IPS DF 6.9 (cell line): ENCODE data around the gene HSPG2.
A peak's percentile ranks its signal among the peaks of the same experiment; 100 is the strongest.
"Not testable (repeated sequence)": the region's sequence is repeated elsewhere in the genome, so short reads cannot be mapped to it uniquely, and the experiment has no call there.

ENCODE experiments used
- DNase-seq: peaks from one replicate; pipeline ENCODE4 v3.0.0-alpha.2; 2013; ENCODE audit warnings: low read depth, low spot score
- H3K27ac ChIP-seq: one replicate; pipeline ENCODE4 v1.5.1; 2013; ENCODE audit warnings: low read length, control low read depth
- H3K27me3 ChIP-seq: 2 replicates; pipeline ENCODE4 v1.6.1; 2013; ENCODE audit warnings: mild to moderate bottlenecking, low read length; ENCODE audit not compliant: control insufficient read depth, insufficient read depth
- H3K36me3 ChIP-seq: 2 replicates; pipeline ENCODE4 v1.6.1; 2013; ENCODE audit warnings: low read length; ENCODE audit not compliant: control insufficient read depth, insufficient read depth
- H3K4me1 ChIP-seq: 2 replicates; pipeline ENCODE4 v1.6.1; 2013; ENCODE audit warnings: low read length; ENCODE audit not compliant: control insufficient read depth, insufficient read depth
- H3K4me3 ChIP-seq: 2 replicates; pipeline ENCODE4 v1.5.1; 2013; ENCODE audit warnings: mild to moderate bottlenecking, low read length
- H3K9me3 ChIP-seq: 2 replicates; pipeline ENCODE4 v1.6.1; 2013; ENCODE audit warnings: low read length, inconsistent platforms; ENCODE audit not compliant: control insufficient read depth, insufficient read depth
- WGBS: extraction: QIAGEN DNeasy Blood & Tissue Kit; methylation state at CpG from one replicate; pipeline ENCODE4 v1.1.7; 2013; ENCODE audit warnings: mixed read lengths, missing lambda C conversion rate; ENCODE audit not compliant: insufficient read length, insufficient coverage; 5-methylcytosine and 5-hydroxymethylcytosine counted together

HSPG2 gene

GRCh38 chr1:21937034-21937371 is at the start of gene HSPG2:
HSPG2 (minus strand) TSS chr1:21937310; CDS start chr1:21937217, 93 bp downstream.
- Histone ChIP-seq H3K4me1 (peaks cover 16% of the 10 kb centered on the region), H3K36me3 (no peaks in the 10 kb centered on the region), H3K9me3 (no peaks in the 10 kb centered on the region), H3K4me3 (peak within 1 kb of the TSS; percentile 74), H3K27me3 (no peaks in the 10 kb centered on the region), H3K27ac (no peak within 1 kb of the TSS)
- no peak for DNase-seq
- no CpG with 5 or more reads among the region's 52 CpGs for WGBS

GRCh38 chr1:21986386-21986785 is 49.3 kb upstream of the HSPG2 start:
- not testable (repeated sequence) for H3K4me3 ChIP-seq, H3K27me3 ChIP-seq, H3K4me1 ChIP-seq, H3K27ac ChIP-seq, DNase-seq, H3K9me3 ChIP-seq, H3K36me3 ChIP-seq
- WGBS, result no CpG with 5 or more reads among the region's 12 CpGs

GRCh38 chr1:21985893-21986292 is 48.8 kb upstream of the HSPG2 start:
- H3K36me3 ChIP-seq, H3K4me3 ChIP-seq, H3K27me3 ChIP-seq, H3K9me3 ChIP-seq, DNase-seq, H3K27ac ChIP-seq, H3K4me1 ChIP-seq: not testable (repeated sequence)
- no CpG with 5 or more reads among the region's 5 CpGs for WGBS

GRCh38 chr1:21983539-21983938 is 46.4 kb upstream of the HSPG2 start:
- not testable (repeated sequence) for H3K4me3 ChIP-seq, H3K36me3 ChIP-seq, DNase-seq, H3K4me1 ChIP-seq, H3K27me3 ChIP-seq, H3K9me3 ChIP-seq, H3K27ac ChIP-seq
- WGBS, result no CpG with 5 or more reads among the region's 15 CpGs

- not testable (repeated sequence) for H3K27ac ChIP-seq, H3K36me3 ChIP-seq, DNase-seq, H3K4me3 ChIP-seq, H3K4me1 ChIP-seq, H3K27me3 ChIP-seq, H3K9me3 ChIP-seq
- no CpG with 5 or more reads among the region's 6 CpGs for WGBS
Observed at GRCh38 chr1:21982122-21982521, 45.0 kb upstream of the HSPG2 start.

- not testable (repeated sequence) for H3K27me3 ChIP-seq, H3K4me3 ChIP-seq, H3K36me3 ChIP-seq, H3K27ac ChIP-seq, H3K4me1 ChIP-seq, DNase-seq, H3K9me3 ChIP-seq
- no CpG with 5 or more reads among the region's 4 CpGs for whole genome bisulfite sequencing
Observed at GRCh38 chr1:21981253-21981652, 44.1 kb upstream of the HSPG2 start.

GRCh38 chr1:21980515-21981220 is 43.6 kb upstream of the HSPG2 start:
- WGBS, result no CpG with 5 or more reads among the region's 21 CpGs
- not testable (repeated sequence) for H3K4me1 ChIP-seq, DNase-seq, H3K4me3 ChIP-seq, H3K9me3 ChIP-seq, H3K27ac ChIP-seq, H3K36me3 ChIP-seq, H3K27me3 ChIP-seq

- H3K4me3 ChIP-seq, H3K4me1 ChIP-seq, H3K27ac ChIP-seq, DNase-seq, H3K36me3 ChIP-seq, H3K27me3 ChIP-seq, H3K9me3 ChIP-seq: not testable (repeated sequence)
- WGBS, result no CpG with 5 or more reads among the region's 11 CpGs
Observed at GRCh38 chr1:21978209-21978608, 41.1 kb upstream of the HSPG2 start.

GRCh38 chr1:21976703-21977239 is 39.7 kb upstream of the HSPG2 start, which contains the start of gene CELA3B:
CELA3B (plus strand) TSS chr1:21977022; CDS start chr1:21977040, 18 bp downstream.
- not testable (repeated sequence) for H3K36me3 ChIP-seq
- WGBS, result no CpG with 5 or more reads among the region's 9 CpGs

GRCh38 chr1:21975296-21975695 is 38.2 kb upstream of the HSPG2 start:
- not testable (repeated sequence) for H3K27ac ChIP-seq, H3K27me3 ChIP-seq, DNase-seq, H3K9me3 ChIP-seq, H3K4me1 ChIP-seq, H3K36me3 ChIP-seq, H3K4me3 ChIP-seq
- WGBS, result no CpG with 5 or more reads among the region's 9 CpGs

More at GRCh38 chr1:21976703-21977239, 39.7 kb upstream of the HSPG2 start, which contains the start of gene CELA3B:
- H3K4me1 ChIP-seq, H3K9me3 ChIP-seq, H3K27me3 ChIP-seq, H3K4me3 ChIP-seq, DNase-seq, H3K27ac ChIP-seq: not testable (repeated sequence)

GRCh38 chr1:21974699-21975098 is 37.6 kb upstream of the HSPG2 start:
- not testable (repeated sequence) for H3K27ac ChIP-seq, H3K9me3 ChIP-seq, H3K4me3 ChIP-seq, H3K36me3 ChIP-seq, H3K27me3 ChIP-seq, DNase-seq, H3K4me1 ChIP-seq
- WGBS, result no CpG with 5 or more reads among the region's 6 CpGs
